Measurements from ENCODE around the gene GSE1. TPM values are rescaled to one million over a fixed set of nuclear protein-coding genes. Genes with fewer than 3 reads are reported as not detected.
A peak's percentile ranks its signal among the peaks of the same experiment; 100 is the strongest.

GSE1 gene
- total and polyA plus RNA-seq, 2 donors from 2014 or later = 9.5 to 92.8 TPM

- Histone ChIP-seq H3K4me3 (ENCODE audit: low read length in 3 of 3) (no peak overlapping the region), H3K36me3 (ENCODE audit: control insufficient read depth in 2 of 3, insufficient read depth in 3 of 3, low read length in 3 of 3) (no peaks in the 10 kb centered on the region), H3K27me3 (ENCODE audit: control insufficient read depth, insufficient read depth, low read length) (no peaks in the 10 kb centered on the region), H3K9ac (ENCODE audit: low read length in 3 of 3) (no peak overlapping the region), H3K4me1 (ENCODE audit: control insufficient read depth in 2 of 3, insufficient read depth in 2 of 3, low read depth in 1 of 3, low read length in 3 of 3) (peaks cover 0 to 6% (median 3%) of the 10 kb centered on the region in 3 donors), H3K9me3 (ENCODE audit: control insufficient read depth in 2 of 3, insufficient read depth in 1 of 3, low read length in 3 of 3) (no peaks in the 10 kb centered on the region), H3K27ac (ENCODE audit: low read depth in 2 of 2, low read length in 2 of 2) (no peak overlapping the region)
- intact Hi-C loops (cut with DNase I) = no loop called here
- FAIRE-seq (no peak), DNase-seq (no peak)
- no peak for TF ChIP-seq CTCF (IDR thresholded peaks at IDR 0.05; ENCODE audit: borderline replicate concordance, extremely low read depth, insufficient read depth)
These were observed 24.3 kb upstream of the GSE1 start for GRCh38 chr16:85588562-85589503.

- Histone ChIP-seq H3K9me3 (ENCODE audit: control insufficient read depth in 2 of 3, insufficient read depth in 1 of 3, low read length in 3 of 3) (no peaks in the 10 kb centered on the region), H3K27me3 (ENCODE audit: control insufficient read depth, insufficient read depth, low read length) (no peaks in the 10 kb centered on the region), H3K36me3 (ENCODE audit: control insufficient read depth in 2 of 3, insufficient read depth in 3 of 3, low read length in 3 of 3) (no peaks in the 10 kb centered on the region), H3K9ac (ENCODE audit: low read length in 3 of 3) (no peak overlapping the region), H3K27ac (ENCODE audit: low read depth in 2 of 2, low read length in 2 of 2) (no peak overlapping the region), H3K4me1 (ENCODE audit: control insufficient read depth in 2 of 3, insufficient read depth in 2 of 3, low read depth in 1 of 3, low read length in 3 of 3) (peaks cover 0 to 6% (median 3%) of the 10 kb centered on the region in 3 donors), H3K4me3 (ENCODE audit: low read length in 3 of 3) (peak overlapping the region in 1 of 3 donors; percentile 12)
- no peak for DNase-seq
- FAIRE-seq = no peak
- intact Hi-C loops (cut with DNase I) = no loop called here
- TF ChIP-seq CTCF (IDR thresholded peaks at IDR 0.05; ENCODE audit: borderline replicate concordance, extremely low read depth, insufficient read depth) = no peak
These were observed 23.2 kb upstream of the GSE1 start for GRCh38 chr16:85589688-85590505.

- Histone ChIP-seq H3K4me3 (ENCODE audit: low read length in 3 of 3) (no peak overlapping the region), H3K9ac (ENCODE audit: low read length in 3 of 3) (no peak overlapping the region), H3K36me3 (ENCODE audit: control insufficient read depth in 2 of 3, insufficient read depth in 3 of 3, low read length in 3 of 3) (no peaks in the 10 kb centered on the region), H3K9me3 (ENCODE audit: control insufficient read depth in 2 of 3, insufficient read depth in 1 of 3, low read length in 3 of 3) (no peaks in the 10 kb centered on the region), H3K27ac (ENCODE audit: low read depth in 2 of 2, low read length in 2 of 2) (no peak overlapping the region), H3K27me3 (ENCODE audit: control insufficient read depth, insufficient read depth, low read length) (no peaks in the 10 kb centered on the region), H3K4me1 (ENCODE audit: control insufficient read depth in 2 of 3, insufficient read depth in 2 of 3, low read depth in 1 of 3, low read length in 3 of 3) (peaks cover 0 to 6% (median 3%) of the 10 kb centered on the region in 3 donors)
- intact Hi-C loops (cut with DNase I) = no loop called here
- FAIRE-seq (no peak), DNase-seq (no peak)
- TF ChIP-seq CTCF (IDR thresholded peaks at IDR 0.05; ENCODE audit: borderline replicate concordance, extremely low read depth, insufficient read depth) = no peak
These were observed 22.7 kb upstream of the GSE1 start for GRCh38 chr16:85590506-85590832.

Measured in kidney (tissue), 14 donors.